B cell (primary cell): Measurements from ENCODE around the gene RPTOR.

Experiments
- CTCF ChIP-seq: fragments of 200-600 bp; IDR thresholded peaks from one replicate; pipeline ENCODE4 v1.8.0; 2022; ENCODE audit warnings: antibody characterized with exemption, mild to moderate bottlenecking
- EZH2 ChIP-seq: IDR thresholded peaks from 2 replicates; pipeline ENCODE4 v1.6.1; 2012; ENCODE audit warnings: borderline replicate concordance, low read depth, mild to moderate bottlenecking, moderate library complexity, low read length; ENCODE audit not compliant: insufficient read depth, poor library complexity, severe bottlenecking

- TF ChIP-seq EZH2: no peak
- no peak for TF ChIP-seq CTCF
These were observed 437.3 kb downstream of the RPTOR start for GRCh38 chr17:80981929-80982425.
